Smooth muscle cell (in vitro differentiated cells): ENCODE data around the gene CRYZL1. TPM values are rescaled to one million over a fixed set of nuclear protein-coding genes. Genes with fewer than 3 reads are reported as not detected.

Experiments
- DNase-seq: peaks from one replicate; lab custom pipeline; 2025; ENCODE audit not compliant: unreplicated experiment; lab: John Stamatoyannopoulos, UW
- H2AFZ ChIP-seq: fragments of 200-600 bp; sonication (generic); 2 replicates; pipeline ENCODE4 v1.6.0; 2016; ENCODE audit warnings: antibody characterized with exemption, low read depth, mild to moderate bottlenecking
- H3F3A ChIP-seq: fragments of 200-600 bp; sonication (generic); 2 replicates; pipeline ENCODE4 v1.6.0; 2017; ENCODE audit warnings: antibody characterized with exemption, low read depth
- H3K27ac ChIP-seq: fragments of 200-600 bp; sonication (generic); 2 replicates; pipeline ENCODE4 v1.5.1; 2016; ENCODE audit warnings: low read depth, mild to moderate bottlenecking
- H3K27me3 ChIP-seq: fragments of 200-600 bp; sonication (generic); 2 replicates; pipeline ENCODE4 v1.6.1; 2016; ENCODE audit warnings: low read depth, mild to moderate bottlenecking
- H3K36me3 ChIP-seq: fragments of 200-600 bp; sonication (generic); 2 replicates; pipeline ENCODE4 v1.5.1; 2016; ENCODE audit warnings: low read depth
- H3K4me1 ChIP-seq: fragments of 200-600 bp; sonication (generic); 2 replicates; pipeline ENCODE4 v1.5.1; 2016; ENCODE audit warnings: low read depth
- H3K4me2 ChIP-seq: fragments of 200-600 bp; sonication (generic); 2 replicates; pipeline ENCODE4 v1.6.0; 2016; ENCODE audit warnings: mild to moderate bottlenecking
- H3K4me3 ChIP-seq: fragments of 200-600 bp; sonication (generic); 2 replicates; pipeline ENCODE4 v1.5.1; 2016; ENCODE audit warnings: mild to moderate bottlenecking
- H3K79me2 ChIP-seq: fragments of 200-600 bp; sonication (generic); 2 replicates; pipeline ENCODE4 v1.6.0; 2016; ENCODE audit warnings: low read depth, mild to moderate bottlenecking
- H3K9ac ChIP-seq: fragments of 200-600 bp; sonication (generic); 2 replicates; pipeline ENCODE4 v1.6.0; 2016; ENCODE audit warnings: low read depth
- H3K9me3 ChIP-seq: fragments of 200-600 bp; sonication (generic); replicated peaks from 2 replicates; pipeline ENCODE4 v1.5.1; 2016; ENCODE audit warnings: low read depth
- H4K20me1 ChIP-seq: fragments of 200-600 bp; sonication (generic); 2 replicates; pipeline ENCODE4 v1.6.0; 2016; ENCODE audit warnings: low read depth
- CTCF ChIP-seq: fragments of 200-600 bp; sonication (generic); IDR thresholded peaks from 2 replicates; pipeline ENCODE4 v1.5.1; 2017; ENCODE audit warnings: borderline replicate concordance, mild to moderate bottlenecking, antibody characterized with exemption; ENCODE audit not compliant: insufficient read depth, poor library complexity, severe bottlenecking
- WGBS: methylation state at CpG from one replicate; pipeline ENCODE4 v1.1.7; 2016; ENCODE audit warnings: low lambda C conversion rate; 5-methylcytosine and 5-hydroxymethylcytosine counted together
- polyA plus RNA-seq: library from polyadenylated mRNA; unstranded; fragments of >200 nt; fragmentation: Nextera tagmentation; extraction: Ambion mirVana; gene quantifications from 2 replicates; pipeline ENCODE4 v1.2.1, GENCODE V29; 2016
- total RNA-seq: library from RNA; depleted of rRNA; stranded (reverse); fragments of >200 nt; gene quantifications from 2 replicates; pipeline ENCODE4 v1.2.3, GENCODE V29; 2014

The CRYZL1 gene
- total and polyA plus RNA-seq, 2 experiments from 2014 or later = 37.7 to 48.3 TPM

- no peak for DNase-seq
- Histone ChIP-seq H3K27me3 (no peaks in the 10 kb centered on the region), H3K4me3 (peak overlapping the region; percentile 74), H3K36me3 (no peaks in the 10 kb centered on the region), H3K9ac (peak overlapping the region; percentile 60), H3K27ac (peak overlapping the region; percentile 73), H4K20me1 (peaks cover 62% of the 10 kb centered on the region), H3K4me2 (peak overlapping the region; percentile 91), H3K9me3 (no peaks in the 10 kb centered on the region), H3F3A (peaks cover 5% of the 10 kb centered on the region), H3K4me1 (peaks cover 18% of the 10 kb centered on the region), H2AFZ (peak overlapping the region; percentile 68), H3K79me2 (peaks cover 83% of the 10 kb centered on the region)
- no peak for TF ChIP-seq CTCF
- WGBS = under 1% methylated on average over 50 of the region's 78 CpGs
These were observed 1.5 kb upstream of the CRYZL1 start for GRCh38 chr21:33642896-33643657.

GRCh38 chr21:33642027-33642895 is 720 bp upstream of the CRYZL1 start, which contains the start of gene ITSN1:
ITSN1 (plus strand) TSS chr21:33642501; CDS start chr21:33718829, 76,328 bp downstream.
- Histone ChIP-seq H3K4me3 (peak within 1 kb of the TSS; percentile 74), H3K4me2 (peak within 1 kb of the TSS; percentile 91), H3K36me3 (no peaks in the 10 kb centered on the region), H3K9ac (peak within 1 kb of the TSS; percentile 78), H3K4me1 (peaks cover 18% of the 10 kb centered on the region), H3F3A (peaks cover 5% of the 10 kb centered on the region), H2AFZ (peak within 1 kb of the TSS; percentile 95), H3K9me3 (no peaks in the 10 kb centered on the region), H3K27ac (peak within 1 kb of the TSS; percentile 86), H3K79me2 (peaks cover 83% of the 10 kb centered on the region), H4K20me1 (peaks cover 57% of the 10 kb centered on the region), H3K27me3 (no peaks in the 10 kb centered on the region)
- no peak for TF ChIP-seq CTCF
- WGBS = 2% methylated on average over 50 of the region's 71 CpGs
- DNase-seq = peak; percentile 97

GRCh38 chr21:33640697-33641351 is 717 bp downstream of the CRYZL1 start:
- no peak for DNase-seq
- Histone ChIP-seq H2AFZ (peak overlapping the region; percentile 88), H3K79me2 (peaks cover 81% of the 10 kb centered on the region), H3K4me2 (peak overlapping the region; percentile 91), H3K27me3 (no peaks in the 10 kb centered on the region), H3F3A (peaks cover 5% of the 10 kb centered on the region), H3K4me1 (peaks cover 18% of the 10 kb centered on the region), H3K4me3 (peak overlapping the region; percentile 74), H3K27ac (peak overlapping the region; percentile 76), H3K9ac (peak overlapping the region; percentile 78), H4K20me1 (peaks cover 55% of the 10 kb centered on the region), H3K9me3 (no peaks in the 10 kb centered on the region), H3K36me3 (no peaks in the 10 kb centered on the region)
- TF ChIP-seq CTCF = no peak
- WGBS = 29% methylated on average over 18 of the region's 18 CpGs
